Pulmonary artery endothelial cell (primary cell): ENCODE measurements around the gene TOP2B. TPM values are rescaled to one million over a fixed set of nuclear protein-coding genes. Genes with fewer than 3 reads are reported as not detected.

ENCODE experiments used
- DNase-seq: peaks from one replicate; pipeline ENCODE4 v3.0.0-alpha.2; 2011; ENCODE audit warnings: low read depth, low spot score
- total RNA-seq: library from RNA; depleted of rRNA; stranded (reverse); fragments of >200 nt; gene quantifications from 2 replicates; pipeline ENCODE4 v1.2.3, GENCODE V29; 2014

The TOP2B gene
- total RNA-seq, 1 donor from 2014 or later = 91.0 TPM

GRCh38 chr3:25620493-25620892, 44.2 kb downstream of the TOP2B start:
- DNase-seq = no peak

DNA sequence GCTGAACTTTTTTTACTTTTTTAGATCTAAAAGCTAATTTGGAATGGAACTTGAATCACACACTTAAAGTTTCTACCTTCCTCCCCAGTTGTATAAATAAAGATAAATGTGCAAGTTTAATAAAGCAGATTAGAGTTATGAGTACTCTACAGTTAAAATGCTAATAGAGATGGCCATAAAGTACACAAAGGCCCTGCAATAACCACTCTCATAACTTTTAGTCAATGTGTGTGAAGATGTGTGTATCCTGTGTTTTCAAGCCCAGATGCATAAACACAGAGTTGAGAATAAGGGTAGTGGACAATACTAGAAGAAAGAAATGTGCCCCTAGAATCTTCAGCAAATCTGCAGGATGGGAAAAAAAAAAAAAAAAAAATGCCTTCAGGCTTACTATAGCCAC, 45.3 kb downstream of the TOP2B start:
- DNase-seq = no peak

DNA sequence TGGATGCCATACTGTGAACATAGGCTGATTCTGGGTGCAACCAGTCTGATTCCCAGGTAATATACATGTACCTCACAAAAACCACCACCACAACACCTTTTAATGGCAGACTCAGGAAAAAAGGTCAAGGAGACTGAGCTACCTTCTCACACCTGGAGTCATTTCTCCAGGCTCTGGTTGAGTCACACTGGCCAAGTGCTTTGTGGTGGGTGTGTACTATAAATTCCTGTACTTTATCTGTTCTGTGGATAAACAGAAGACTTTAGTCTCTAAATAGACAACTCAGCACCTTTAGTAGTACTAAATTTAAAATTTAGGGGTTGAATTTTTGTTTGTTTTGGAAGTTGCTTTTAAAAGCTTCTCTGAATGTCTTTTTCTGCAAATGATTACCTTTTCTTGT, 46.7 kb downstream of the TOP2B start:
- no peak for DNase-seq

GRCh38 chr3:25611193-25611592, 53.5 kb downstream of the TOP2B start:
- DNase-seq = no peak

GRCh38 chr3:25610779-25611178, 53.9 kb downstream of the TOP2B start:
- DNase-seq = no peak

GRCh38 chr3:25610167-25610566, 54.5 kb downstream of the TOP2B start:
- no peak for DNase-seq

GRCh38 chr3:25604107-25604805, 60.5 kb downstream of the TOP2B start:
- no peak for DNase-seq

GRCh38 chr3:25603703-25604102, 61.0 kb downstream of the TOP2B start:
- no peak for DNase-seq

- no peak for DNase-seq
These were observed 67.1 kb downstream of the TOP2B start for GRCh38 chr3:25597535-25598101.

DNA sequence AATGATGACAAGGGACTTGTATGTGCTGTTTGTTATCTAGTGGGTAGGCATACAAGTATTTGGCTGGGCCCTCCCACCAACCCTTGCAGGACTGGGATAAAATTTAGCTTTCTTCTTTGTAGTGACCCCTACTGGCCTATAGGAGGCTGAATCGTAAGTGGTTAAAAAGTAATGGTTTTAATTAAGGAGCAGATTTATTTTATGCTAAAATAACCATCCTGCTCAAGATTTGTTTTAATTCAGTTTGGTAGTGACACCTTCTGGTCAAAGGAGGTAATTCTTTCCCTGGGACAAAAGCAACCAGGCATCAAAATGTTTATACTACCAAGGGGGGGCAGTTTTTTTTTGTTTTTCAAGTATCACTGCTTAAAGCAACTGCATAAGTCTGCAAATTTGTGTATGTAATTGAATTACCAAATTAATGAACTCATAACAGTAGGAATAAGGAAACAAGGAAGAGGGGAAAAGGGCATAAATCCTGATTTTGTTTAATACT, 70.7 kb downstream of the TOP2B start:
- DNase-seq = peak; percentile 64

- no peak for DNase-seq
These were observed 71.7 kb downstream of the TOP2B start for GRCh38 chr3:25593001-25593400.

GRCh38 chr3:25592510-25592968, 72.2 kb downstream of the TOP2B start:
- DNase-seq = no peak

GRCh38 chr3:25589783-25590258, 74.9 kb downstream of the TOP2B start:
- DNase-seq = no peak

DNA sequence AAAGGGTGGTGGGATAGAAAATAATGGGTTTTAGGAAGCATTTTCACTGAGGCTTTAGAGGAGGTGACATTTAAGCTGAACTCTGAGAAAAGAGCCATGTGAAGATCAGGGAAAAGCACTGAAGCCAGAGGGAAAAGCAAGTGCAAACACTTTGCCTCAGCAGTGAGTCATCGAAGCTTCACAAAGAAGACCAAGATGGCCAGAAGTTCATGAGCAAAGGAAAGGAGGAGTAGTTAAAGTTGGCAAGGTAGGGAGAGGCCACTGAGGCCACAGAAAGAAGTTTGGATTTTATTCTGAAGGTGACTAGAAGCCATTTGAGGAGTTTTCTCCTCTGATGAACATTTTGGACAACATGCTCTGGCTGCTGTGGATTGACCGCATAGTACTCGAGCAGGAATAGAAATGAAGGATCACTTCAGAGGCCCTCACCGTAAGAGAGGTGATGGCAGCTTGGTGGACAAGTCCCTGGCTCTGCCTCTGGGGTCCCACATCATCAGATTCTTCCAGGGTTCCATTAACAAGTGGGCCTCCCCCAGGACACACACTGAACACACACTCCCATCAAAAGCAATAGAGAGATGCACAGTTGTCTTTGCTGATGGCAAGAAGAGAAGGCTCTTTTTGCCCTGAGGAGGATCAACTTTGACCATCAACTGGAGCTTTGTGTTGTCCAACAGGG, 75.5 kb downstream of the TOP2B start:
- DNase-seq = no peak

- DNase-seq = no peak
These were observed 76.1 kb downstream of the TOP2B start for GRCh38 chr3:25588441-25589103.

GRCh38 chr3:25587975-25588374, 76.7 kb downstream of the TOP2B start:
- DNase-seq = no peak

GRCh38 chr3:25587526-25587925, 77.2 kb downstream of the TOP2B start:
- DNase-seq = no peak

GRCh38 chr3:25587094-25587493, 77.6 kb downstream of the TOP2B start:
- no peak for DNase-seq

DNA sequence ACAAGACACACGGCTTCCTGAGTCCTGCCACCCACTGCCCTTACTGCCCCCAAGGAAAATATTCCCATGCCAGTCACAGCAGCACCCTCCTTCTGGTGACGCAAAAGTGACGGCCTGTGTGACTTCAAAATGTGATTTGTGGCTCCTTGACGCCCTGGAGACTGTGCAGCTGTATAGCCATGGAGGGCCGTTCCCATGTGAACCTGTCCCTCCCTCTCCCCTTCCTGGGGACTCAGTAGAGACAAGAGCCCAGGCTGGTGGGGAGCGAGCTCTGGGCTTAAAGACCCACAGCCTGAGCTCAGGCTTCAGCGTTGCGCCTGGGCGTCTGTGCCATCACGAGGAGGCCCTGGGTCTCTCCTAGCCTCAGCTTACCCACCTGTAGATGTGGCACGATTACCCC, 78.2 kb downstream of the TOP2B start:
- DNase-seq = no peak

DNA sequence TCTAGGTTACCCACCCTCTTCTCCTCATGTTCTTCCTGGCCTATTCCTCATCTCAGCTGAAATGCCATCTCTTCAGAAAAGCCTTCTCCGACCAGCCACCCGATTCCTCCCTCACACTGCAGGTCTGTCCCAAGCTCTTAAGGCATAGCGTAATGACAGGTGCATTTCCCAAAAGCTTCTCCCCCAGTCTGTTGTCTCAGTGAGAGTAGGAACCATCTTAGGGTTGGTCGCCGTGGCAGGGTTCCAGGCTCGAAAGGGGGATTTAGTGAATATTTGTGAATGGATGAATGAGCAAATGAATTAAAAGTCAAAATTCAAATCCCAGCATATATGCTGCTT, 78.6 kb downstream of the TOP2B start:
- DNase-seq = no peak

- no peak for DNase-seq
These were observed 79.1 kb downstream of the TOP2B start for GRCh38 chr3:25585361-25586166.
